Neural cell (in vitro differentiated cells): ENCODE data around the gene PARP8.

ENCODE experiments used
- CTCF ChIP-seq: fragments of 450-650 bp; IDR thresholded peaks from 2 replicates; pipeline ENCODE4 v1.5.1; 2014; ENCODE audit warnings: antibody characterized with exemption, mild to moderate bottlenecking, moderate library complexity; ENCODE audit not compliant: poor library complexity, severe bottlenecking
- EP300 ChIP-seq: fragments of 450-650 bp; conservative IDR thresholded peaks from 2 replicates; pipeline ENCODE4 v1.6.1; 2014; ENCODE audit warnings: antibody characterized with exemption, mild to moderate bottlenecking, moderate library complexity; ENCODE audit not compliant: poor library complexity, severe bottlenecking
- EZH2 ChIP-seq: fragments of 200-600, 300-800 bp; shearing (Covaris generic), sonication (generic); IDR thresholded peaks from 2 replicates; pipeline ENCODE4 v1.6.1; 2014; ENCODE audit warnings: antibody characterized with exemption, low read length, borderline replicate concordance, mild to moderate bottlenecking; ENCODE audit not compliant: insufficient read depth, poor library complexity, severe bottlenecking
- MXI1 ChIP-seq: fragments of 450-650 bp; conservative IDR thresholded peaks from 2 replicates; pipeline ENCODE4 v1.6.1; 2014; ENCODE audit warnings: antibody characterized with exemption, mild to moderate bottlenecking; ENCODE audit not compliant: poor library complexity, severe bottlenecking
- POLR2AphosphoS5 ChIP-seq: IDR thresholded peaks from 2 replicates; pipeline ENCODE4 v1.6.1; 2012
- RAD21 ChIP-seq: fragments of 450-650 bp; conservative IDR thresholded peaks from 2 replicates; pipeline ENCODE4 v1.6.1; 2014; ENCODE audit warnings: antibody characterized with exemption, mild to moderate bottlenecking, moderate library complexity
- REST ChIP-seq: IDR thresholded peaks from 2 replicates; pipeline ENCODE4 v1.6.1; 2012; ENCODE audit warnings: borderline replicate concordance
- SMC3 ChIP-seq: fragments of 450-650 bp; conservative IDR thresholded peaks from 2 replicates; pipeline ENCODE4 v1.6.1; 2014; ENCODE audit warnings: antibody characterized with exemption, mild to moderate bottlenecking, moderate library complexity; ENCODE audit not compliant: poor library complexity

- no peak for TF ChIP-seq CTCF
- no peak for TF ChIP-seq EZH2
- no peak for TF ChIP-seq EP300
- no peak for TF ChIP-seq MXI1
- TF ChIP-seq RAD21, result no peak
- no peak for TF ChIP-seq REST
- no peak for TF ChIP-seq POLR2AphosphoS5
- no peak for TF ChIP-seq SMC3
Measured at GRCh38 chr5:50786073-50786472, 119.6 kb downstream of the PARP8 start.
